WTC11 (cell line): ENCODE results near the gene POU4F1. TPM values are rescaled to one million over a fixed set of nuclear protein-coding genes. Genes with fewer than 3 reads are reported as not detected.
A peak's percentile ranks its signal among the peaks of the same experiment; 100 is the strongest.

Experiments used
- ATAC-seq: fragments of 200-7000 bp; cut with Tn5 transposase; 2 replicates; pipeline ENCODE4 v1.10.0; 2021; ENCODE audit warnings: mild to moderate bottlenecking, moderate library complexity
- CTCF ChIA-PET: fragments of 300-600 bp; sonication (Branson Sonifier 250); formaldehyde crosslinking; loops from one replicate; lab custom pipeline; 2021; ENCODE audit warnings: antibody characterized with exemption; lab: Charles Lee
- POLR2A ChIA-PET: fragments of 350-600 bp; sonication (Branson Sonifier 250); formaldehyde crosslinking; loops from one replicate; lab custom pipeline; 2021; ENCODE audit warnings: antibody characterized with exemption; lab: Charles Lee
- DNase-seq: peaks from one replicate; pipeline ENCODE4 v3.0.0; 2021; ENCODE audit warnings: low spot score
- H3K27ac Mint-ChIP-seq: 2 replicates; pipeline ENCODE4 v1.8.0; 2021; ENCODE audit warnings: mixed read lengths
- H3K27me3 Mint-ChIP-seq: 2 replicates; pipeline ENCODE4 v1.8.0; 2021; ENCODE audit warnings: low read depth, mild to moderate bottlenecking, moderate library complexity, mixed read lengths
- H3K36me3 Mint-ChIP-seq: 2 replicates; pipeline ENCODE4 v1.8.0; 2021; ENCODE audit warnings: mixed read lengths
- H3K4me1 Mint-ChIP-seq: 2 replicates; pipeline ENCODE4 v1.8.0; 2022; ENCODE audit warnings: mixed read lengths
- H3K4me3 Mint-ChIP-seq: 2 replicates; pipeline ENCODE4 v1.8.0; 2021; ENCODE audit warnings: mild to moderate bottlenecking, moderate library complexity, mixed read lengths
- H3K9me3 Mint-ChIP-seq: 2 replicates; pipeline ENCODE4 v1.8.0; 2021; ENCODE audit warnings: mixed read lengths
- AR ChIP-seq: fragments of 250-450 bp; sonication (Bioruptor Pico); IDR thresholded peaks from 2 replicates; pipeline ENCODE4 v1.9.0; 2021; ENCODE audit warnings: mild to moderate bottlenecking
- ATF1 ChIP-seq: sonication (generic); formaldehyde crosslinking; IDR thresholded peaks from 2 replicates; pipeline ENCODE4 v1.8.1; 2023; ENCODE audit warnings: mild to moderate bottlenecking, moderate library complexity, missing genetic modification reagents
- ATF3 ChIP-seq: sonication (generic); formaldehyde crosslinking; conservative IDR thresholded peaks from 2 replicates; pipeline ENCODE4 v1.8.1; 2022; ENCODE audit warnings: mild to moderate bottlenecking, missing genetic modification reagents
- CTCF ChIP-seq: fragments of 200-600 bp; IDR thresholded peaks from 2 replicates; pipeline ENCODE4 v1.8.0; 2022; ENCODE audit warnings: antibody characterized with exemption
- ERG ChIP-seq: fragments of 250-450 bp; sonication (Bioruptor Pico); IDR thresholded peaks from 2 replicates; pipeline ENCODE4 v1.8.0; 2021; ENCODE audit warnings: mild to moderate bottlenecking
- ESRRA ChIP-seq: sonication (generic); formaldehyde crosslinking; IDR thresholded peaks from 2 replicates; pipeline ENCODE4 v1.8.1; 2022; ENCODE audit warnings: mild to moderate bottlenecking, missing genetic modification reagents, borderline replicate concordance
- GTF2I ChIP-seq: fragments of 250-450 bp; sonication (Bioruptor Pico); conservative IDR thresholded peaks from 2 replicates; pipeline ENCODE4 v1.4.0; 2021; ENCODE audit warnings: mild to moderate bottlenecking
- IRF2 ChIP-seq: sonication (generic); formaldehyde crosslinking; IDR thresholded peaks from 2 replicates; pipeline ENCODE4 v1.8.0; 2022; ENCODE audit warnings: low read depth, missing genetic modification reagents, borderline replicate concordance
- MXD4 ChIP-seq: fragments of 250-450 bp; sonication (Bioruptor Pico); IDR thresholded peaks from 2 replicates; pipeline ENCODE4 v1.8.0; 2021; ENCODE audit warnings: mild to moderate bottlenecking, moderate library complexity, borderline replicate concordance
- MYBL2 ChIP-seq: sonication (generic); formaldehyde crosslinking; IDR thresholded peaks from 2 replicates; pipeline ENCODE4 v1.8.1; 2023; ENCODE audit warnings: mild to moderate bottlenecking, moderate library complexity, missing genetic modification reagents
- NR2C2 ChIP-seq: sonication (generic); formaldehyde crosslinking; IDR thresholded peaks from 2 replicates; pipeline ENCODE4 v1.8.0; 2022; ENCODE audit warnings: mild to moderate bottlenecking, missing genetic modification reagents
- PRRX2 ChIP-seq: fragments of 250-450 bp; sonication (Bioruptor Pico); IDR thresholded peaks from 2 replicates; pipeline ENCODE4 v1.8.0; 2021; ENCODE audit warnings: mild to moderate bottlenecking
- RELA ChIP-seq: sonication (generic); formaldehyde crosslinking; IDR thresholded peaks from 2 replicates; pipeline ENCODE4 v1.8.1; 2022; ENCODE audit warnings: missing genetic modification reagents, mild to moderate bottlenecking, borderline replicate concordance
- RORB ChIP-seq: fragments of 250-450 bp; sonication (Bioruptor Pico); IDR thresholded peaks from 2 replicates; pipeline ENCODE4 v1.9.0; 2021; ENCODE audit warnings: mild to moderate bottlenecking
- USF2 ChIP-seq: sonication (generic); formaldehyde crosslinking; IDR thresholded peaks from 2 replicates; pipeline ENCODE4 v1.8.1; 2023; ENCODE audit warnings: mild to moderate bottlenecking, missing genetic modification reagents, moderate library complexity
- ZBTB43 ChIP-seq: sonication (generic); formaldehyde crosslinking; IDR thresholded peaks from 2 replicates; pipeline ENCODE4 v1.8.1; 2023; ENCODE audit warnings: mild to moderate bottlenecking, missing genetic modification reagents
- ZNF263 ChIP-seq: sonication (generic); formaldehyde crosslinking; IDR thresholded peaks from 2 replicates; pipeline ENCODE4 v1.8.1; 2022; ENCODE audit warnings: low read depth, mild to moderate bottlenecking, moderate library complexity, missing genetic modification reagents
- ZNF423 ChIP-seq: fragments of 250-450 bp; sonication (Bioruptor Pico); IDR thresholded peaks from 2 replicates; pipeline ENCODE4 v2.1.2; 2022; ENCODE audit warnings: mild to moderate bottlenecking, moderate library complexity
- ZNF425 ChIP-seq: fragments of 250-450 bp; sonication (Bioruptor Pico); conservative IDR thresholded peaks from 2 replicates; pipeline ENCODE4 v1.9.0; 2021; ENCODE audit warnings: mild to moderate bottlenecking
- ZSCAN18 ChIP-seq: fragments of 250-450 bp; sonication (Bioruptor Pico); IDR thresholded peaks from 2 replicates; pipeline ENCODE4 v2.1.2; 2022; ENCODE audit warnings: mild to moderate bottlenecking, moderate library complexity
- total RNA-seq: library from RNA; stranded (reverse); gene quantifications from 3 replicates; pipeline ENCODE4 v1.2.3, GENCODE V29; 2021

Gene POU4F1
- total RNA-seq, 1 experiment from 2014 or later = 0.26 TPM

- H3K4me3 Mint-ChIP-seq = peak overlapping the region; percentile 68
- TF ChIP-seq ZSCAN18 (CRISPR knock-in tag) (no peak), USF2 (CRISPR knock-in tag) (0 out of 2 replicates have a peak, but pooled peaks have one; percentile 6), MYBL2 (CRISPR knock-in tag) (no peak), ESRRA (CRISPR knock-in tag) (no peak)
- ChIA-PET CTCF (interaction anchor here (0.5 to 3.2 kb wide), 7 partner anchors 9 to 474 kb away, joined by 3 to 25 read pairs (median 5); no protein-coding TSS in a partner anchor), POLR2A (no interaction called here)
- H3K4me1 Mint-ChIP-seq = peaks cover 53% of the 10 kb centered on the region
- no peaks in the 10 kb centered on the region for H3K36me3 Mint-ChIP-seq
- no peak overlapping the region for H3K27ac Mint-ChIP-seq
- ATAC-seq (peak; percentile 60), DNase-seq (peak; percentile 69)
- H3K9me3 Mint-ChIP-seq = no peaks in the 10 kb centered on the region
- peaks cover 100% of the 10 kb centered on the region for H3K27me3 Mint-ChIP-seq
Measured at GRCh38 chr13:78595495-78596398, 7.6 kb downstream of the POU4F1 start.

GRCh38 chr13:78594456-78594975 is 8.8 kb downstream of the POU4F1 start:
- H3K4me3 Mint-ChIP-seq = peak overlapping the region; percentile 69
- ChIA-PET CTCF (interaction anchor here (3.2 kb wide), 1 partner anchor 7 kb away, joined by 25 read pairs; no protein-coding TSS in a partner anchor), POLR2A (no interaction called here)
- DNase-seq = no peak
- no peak for TF ChIP-seq ZNF425 (CRISPR knock-in tag)
- no peak for TF ChIP-seq CTCF
- no peak for TF ChIP-seq AR (CRISPR knock-in tag)
- no peak for TF ChIP-seq GTF2I (CRISPR knock-in tag)
- no peak for TF ChIP-seq ZBTB43 (CRISPR knock-in tag)
- TF ChIP-seq RORB (CRISPR knock-in tag) = no peak
- TF ChIP-seq ZNF423 (CRISPR knock-in tag) = no peak
- TF ChIP-seq PRRX2 (CRISPR knock-in tag) = no peak
- TF ChIP-seq RELA = no peak
- TF ChIP-seq ZNF263 (CRISPR knock-in tag) = no peak
- no peak for TF ChIP-seq IRF2 (CRISPR knock-in tag)
- no peak for TF ChIP-seq MXD4 (CRISPR knock-in tag)
- no peak for TF ChIP-seq MYBL2 (CRISPR knock-in tag)
- TF ChIP-seq NR2C2 = no peak
- TF ChIP-seq ATF1 (CRISPR knock-in tag) = no peak
- TF ChIP-seq ATF3 (CRISPR knock-in tag) = no peak
- TF ChIP-seq ERG = no peak
- ATAC-seq = no peak
- H3K9me3 Mint-ChIP-seq = no peaks in the 10 kb centered on the region
- peaks cover 100% of the 10 kb centered on the region for H3K27me3 Mint-ChIP-seq
- peaks cover 42% of the 10 kb centered on the region for H3K4me1 Mint-ChIP-seq
- H3K27ac Mint-ChIP-seq = no peak overlapping the region
- no peaks in the 10 kb centered on the region for H3K36me3 Mint-ChIP-seq
